Stimulated activated CD4-positive, alpha-beta T cell treated with anti-CD3 and anti-CD28 coated beads, Interleukin-12 subunit alpha, Interleukin-12 subunit beta, amount 100 ng/mL, for 4 hours (primary cell): ENCODE results near the gene ITGAE.
"Not testable (repeated sequence)": the region's sequence is repeated elsewhere in the genome, so short reads cannot be mapped to it uniquely, and the experiment has no call there.

Experiments
- DNase-seq: peaks from one replicate; pipeline ENCODE4 v3.0.0-alpha.2; 2020

The ITGAE gene

GRCh38 chr17:3800362-3801271, at the start of gene ITGAE:
ITGAE (minus strand) TSS chr17:3801188; CDS start chr17:3801144, 44 bp downstream.
- no peak for DNase-seq

GRCh38 chr17:3848229-3848835, 47.3 kb upstream of the ITGAE start:
- no peak for DNase-seq

DNA sequence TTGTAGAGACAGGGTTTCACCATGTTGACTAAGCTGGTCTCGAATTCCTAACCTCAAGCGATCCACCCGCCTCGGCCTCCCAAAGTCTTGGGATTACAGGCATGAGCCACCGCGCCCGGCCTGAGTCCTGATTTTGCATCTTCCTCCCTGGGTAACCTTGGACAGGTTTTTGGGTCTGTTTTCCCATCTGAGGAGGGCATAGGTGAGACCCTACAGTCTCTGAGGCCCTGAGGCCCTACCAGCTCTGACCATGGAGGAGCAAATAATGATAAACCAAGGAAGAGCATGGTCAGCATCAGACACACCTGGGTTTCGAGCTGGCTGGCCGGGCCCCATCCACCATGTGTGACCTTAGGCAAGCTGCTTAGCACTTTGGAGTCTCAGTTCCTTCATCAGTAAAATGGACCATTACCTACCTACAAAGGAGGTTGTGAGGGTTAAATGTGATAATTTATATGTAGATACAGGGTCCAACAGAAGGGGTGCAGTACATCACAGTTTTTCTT, 46.2 kb upstream of the ITGAE start:
- DNase-seq = no peak

DNA sequence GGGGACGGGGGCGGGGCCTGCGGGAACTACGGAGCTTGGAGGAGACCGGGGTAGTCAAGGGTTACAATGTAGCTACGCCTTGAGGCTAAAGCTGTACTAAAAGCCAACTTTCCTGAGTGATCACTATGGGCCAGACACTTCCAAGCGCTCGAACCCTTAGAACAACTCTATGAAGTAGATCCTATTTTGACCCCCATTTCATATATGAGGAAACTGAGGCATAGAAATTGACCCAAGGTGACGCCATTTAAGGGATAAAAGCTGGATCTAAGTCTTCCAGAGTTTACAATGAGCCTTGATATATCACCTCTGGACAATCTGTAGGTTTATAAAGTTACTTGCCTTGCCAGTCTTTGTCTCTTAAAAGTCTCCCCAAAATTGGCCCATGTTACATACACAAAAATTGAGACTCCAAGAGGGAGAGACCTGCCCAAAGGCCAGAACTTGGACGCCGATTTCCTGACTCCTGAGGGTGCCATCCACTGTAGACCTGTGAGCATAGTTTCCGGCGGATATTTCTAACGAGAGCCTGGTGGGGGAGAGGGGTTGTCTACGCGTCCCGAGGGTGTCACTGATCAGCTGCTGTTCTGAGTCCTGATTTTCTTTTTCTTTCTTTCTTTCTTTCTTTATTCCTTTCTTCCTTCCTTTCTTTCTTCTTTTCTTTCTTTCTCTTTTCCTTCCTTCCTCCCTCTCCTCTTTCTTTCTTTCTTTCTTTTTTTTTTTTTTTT, 45.6 kb upstream of the ITGAE start:
- no peak for DNase-seq

DNA sequence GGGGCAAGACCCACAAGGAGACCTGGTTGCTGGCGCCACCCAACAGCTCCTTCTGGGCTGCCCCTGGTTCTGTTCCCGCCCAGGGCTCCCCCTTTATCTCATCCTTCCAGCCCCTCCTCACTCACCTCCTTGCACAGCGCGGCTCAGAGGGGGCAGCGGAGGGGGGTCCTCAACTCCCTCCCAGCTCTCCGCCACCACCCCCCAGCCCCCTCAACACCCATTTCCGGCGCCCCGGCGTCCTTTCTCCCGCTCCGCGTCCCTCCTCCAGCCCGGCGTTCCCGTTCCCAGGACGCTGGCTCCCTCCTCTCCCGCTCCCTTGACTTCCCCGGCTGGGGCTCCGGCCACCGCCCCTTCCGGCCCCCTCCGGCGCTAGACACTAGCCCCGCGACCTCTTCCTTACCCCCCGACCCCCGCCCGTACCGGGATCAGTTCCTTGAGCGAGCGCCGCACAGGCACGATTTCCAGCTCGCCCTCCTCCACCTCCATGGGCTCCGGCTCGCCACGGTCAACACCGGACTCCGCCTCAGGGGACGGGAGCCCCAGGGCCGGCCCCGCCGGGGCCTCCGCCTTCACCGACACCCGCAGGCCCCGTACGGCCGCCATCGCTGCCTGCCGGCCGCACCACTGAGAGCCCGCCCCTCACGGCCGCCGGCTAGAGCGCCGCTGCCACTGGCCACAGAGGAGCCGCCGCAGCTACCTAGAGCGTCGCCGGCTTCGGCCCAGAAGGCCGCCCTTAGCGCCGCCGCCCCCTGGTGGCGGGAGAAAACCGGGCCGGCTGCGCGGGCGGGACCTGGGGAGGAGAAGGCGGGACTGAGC, 44.8 kb upstream of the ITGAE start, which contains the start of gene NCBP3:
TSS of gene NCBP3 (minus strand) at position 626 of the 816 bp plus-strand sequence. CDS start at position 603, 23 bp downstream.
- peak; percentile 92 for DNase-seq

DNA sequence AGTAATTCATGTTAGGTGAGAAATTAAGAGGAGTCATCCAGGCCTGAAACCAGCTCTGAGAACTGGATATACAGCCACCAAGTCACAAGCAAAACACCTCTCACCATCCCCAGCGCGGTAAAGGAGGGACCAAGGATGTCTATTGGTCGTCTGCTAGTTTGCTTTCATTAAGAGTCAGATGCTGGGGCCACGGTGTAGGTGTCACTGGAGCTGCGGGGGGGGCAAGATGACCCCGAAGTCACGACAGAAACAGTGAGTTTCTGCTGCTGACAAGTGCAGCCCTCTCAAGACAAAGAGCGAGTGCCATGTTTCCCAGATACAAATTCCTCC, 44.3 kb upstream of the ITGAE start:
- peak; percentile 14 for DNase-seq

GRCh38 chr17:3844556-3844955, 43.6 kb upstream of the ITGAE start:
- not testable (repeated sequence) for DNase-seq

DNA sequence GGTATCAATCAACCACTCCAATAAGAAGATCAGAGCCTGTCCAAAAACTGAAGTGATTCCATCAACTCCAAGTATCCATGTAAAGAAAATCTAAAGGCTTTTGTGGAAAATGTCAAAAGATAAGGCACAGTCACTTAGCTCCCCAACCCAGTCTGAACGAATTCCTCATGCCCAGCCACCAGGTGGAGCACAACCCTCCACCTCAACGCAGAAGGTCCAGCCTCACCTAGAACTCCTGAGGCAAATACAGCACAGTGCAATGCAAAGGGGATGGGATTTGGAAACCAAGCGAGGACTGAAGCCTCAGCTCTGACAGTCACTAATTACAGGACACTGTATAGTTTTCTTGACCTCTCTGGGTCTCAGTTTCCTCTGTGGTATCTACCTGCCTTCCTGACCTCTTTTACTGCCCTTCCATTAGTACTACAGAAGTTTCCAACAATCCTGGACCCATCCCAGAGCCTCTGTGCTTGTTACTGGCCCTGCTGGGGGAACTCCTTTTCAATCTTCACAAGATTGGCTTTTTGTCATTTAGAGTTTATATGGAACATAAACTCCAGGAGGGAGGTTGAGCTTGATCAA, 43.0 kb upstream of the ITGAE start:
- peak; percentile 40 for DNase-seq

- DNase-seq = no peak
These were observed 37.2 kb upstream of the ITGAE start for GRCh38 chr17:3838206-3838605.

DNA sequence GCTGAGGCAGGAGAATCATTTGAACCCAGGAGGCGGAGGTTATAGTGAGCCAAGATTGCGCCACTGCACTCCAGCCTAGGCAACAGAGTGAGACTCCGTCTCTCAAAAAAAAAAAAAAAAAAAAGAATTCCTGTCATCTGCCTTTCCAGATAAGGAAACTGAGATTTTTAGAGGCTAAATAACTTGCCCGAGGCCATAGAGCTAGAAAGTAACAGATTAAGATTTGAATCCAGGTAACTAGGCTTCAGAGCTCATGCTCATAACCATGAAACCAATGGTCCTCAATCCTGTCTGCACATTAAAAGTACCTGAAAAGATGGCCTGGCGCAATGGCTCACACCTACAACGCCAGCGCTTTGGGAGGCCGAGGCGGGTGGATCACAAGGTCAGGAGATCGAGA, 35.6 kb upstream of the ITGAE start:
- DNase-seq = no peak

- DNase-seq = no peak
These were observed 34.6 kb upstream of the ITGAE start for GRCh38 chr17:3835410-3836229.

DNA sequence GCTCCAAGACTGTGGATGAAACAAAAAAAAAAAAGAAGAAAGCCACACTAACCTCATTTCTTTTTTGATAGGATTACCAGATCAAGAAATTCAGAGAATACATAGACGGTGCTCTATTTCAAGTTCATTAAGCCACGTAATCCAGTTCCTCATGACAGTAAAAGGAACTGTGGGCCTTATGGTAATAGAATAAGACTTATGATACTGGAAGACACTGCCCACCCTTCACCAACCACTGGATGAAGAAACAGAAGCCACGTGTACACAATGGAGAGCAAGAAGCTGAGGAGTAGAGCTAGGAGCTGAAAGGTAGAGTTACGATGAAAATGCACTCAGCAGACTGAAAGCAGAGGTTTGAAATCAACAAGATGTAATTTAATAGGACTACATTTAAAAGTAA, 33.8 kb upstream of the ITGAE start:
- DNase-seq = no peak

- DNase-seq = no peak
These were observed 27.9 kb upstream of the ITGAE start for GRCh38 chr17:3828852-3829232.

DNA sequence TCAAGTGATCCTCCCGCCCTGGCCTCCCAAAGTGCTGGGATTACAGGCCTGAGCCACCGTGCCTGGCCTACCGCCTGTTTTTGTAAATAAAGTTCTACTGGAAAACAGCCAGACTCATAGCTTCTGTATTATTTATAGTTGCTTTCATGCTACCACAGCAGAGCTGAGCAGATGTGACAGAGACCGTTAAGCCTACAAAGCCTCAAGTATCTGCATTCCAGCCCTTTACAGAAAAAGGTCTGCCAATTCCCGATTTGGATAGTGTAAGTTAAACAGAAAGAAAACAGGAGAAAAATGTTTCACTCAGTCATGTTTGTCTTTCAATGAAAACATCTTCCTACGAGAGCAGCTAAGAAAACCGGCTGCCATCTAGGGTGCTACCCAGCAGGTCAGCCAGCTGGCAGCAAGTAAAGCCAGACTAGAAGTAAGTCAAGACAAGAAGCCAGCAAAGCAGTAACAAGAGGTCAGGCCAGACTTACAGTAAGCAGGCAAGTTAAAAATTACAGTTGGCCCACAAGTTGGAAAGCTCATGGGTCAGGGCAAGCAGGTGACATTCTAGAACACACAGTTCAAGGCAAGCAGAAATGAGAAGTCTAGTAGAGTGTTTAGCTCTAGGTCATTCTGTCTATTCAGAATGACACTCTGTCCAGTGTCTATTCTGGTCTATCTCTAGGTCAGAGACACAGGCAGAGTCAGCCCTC, 27.3 kb upstream of the ITGAE start:
- DNase-seq = no peak

DNA sequence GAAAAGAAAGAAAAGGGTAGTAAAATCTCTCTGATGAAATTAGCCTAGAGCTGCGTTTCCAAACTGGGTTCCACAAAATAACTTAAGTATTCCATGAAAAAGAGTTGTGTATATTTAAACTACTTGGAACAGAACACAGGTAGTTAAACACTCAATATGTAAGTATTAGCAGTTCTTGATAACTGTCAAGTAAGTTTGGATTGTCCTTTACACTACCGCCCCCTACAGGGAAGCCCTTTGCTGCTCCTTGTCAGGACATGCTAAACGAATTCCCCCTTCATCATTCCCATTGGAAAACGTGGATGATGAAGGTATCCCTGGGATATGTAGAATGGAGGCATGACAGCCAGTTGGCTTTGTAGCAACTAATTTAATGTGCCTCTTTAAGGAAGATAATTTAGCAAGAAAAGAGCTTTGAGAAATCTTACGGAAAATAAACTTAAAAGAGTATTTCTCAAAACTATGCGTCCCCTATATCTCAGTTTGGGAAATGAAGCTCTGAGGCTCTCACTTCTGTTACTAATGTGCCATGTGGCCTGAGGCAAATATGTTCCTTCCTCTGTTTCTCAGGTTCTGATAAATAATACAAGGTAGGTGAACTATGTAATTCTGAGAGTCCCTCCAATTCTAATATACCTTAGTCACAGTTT, 26.3 kb upstream of the ITGAE start:
- DNase-seq = peak; percentile 54

GRCh38 chr17:3826191-3826590, 25.2 kb upstream of the ITGAE start:
- no peak for DNase-seq

GRCh38 chr17:3821101-3821500, 20.1 kb upstream of the ITGAE start:
- no peak for DNase-seq

DNA sequence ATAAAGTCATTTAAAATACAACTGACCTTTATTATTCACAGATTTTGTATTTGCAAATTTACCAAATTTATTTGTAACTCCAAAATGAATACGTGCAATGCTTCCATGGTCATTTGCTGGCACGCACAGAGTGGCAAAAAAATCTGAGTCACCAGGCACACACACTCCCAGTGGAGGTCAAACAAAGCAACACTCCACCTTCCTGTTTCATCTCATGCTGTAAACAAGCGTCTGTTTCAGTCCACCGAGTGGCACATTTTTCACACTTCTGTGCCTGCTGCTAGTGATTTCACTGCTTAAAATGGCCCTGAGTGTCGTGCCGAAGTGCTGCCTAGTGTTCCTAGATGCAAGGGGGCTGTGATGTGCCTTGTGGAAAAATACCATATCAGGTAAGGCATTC, 17.8 kb upstream of the ITGAE start:
- no peak for DNase-seq

DNA sequence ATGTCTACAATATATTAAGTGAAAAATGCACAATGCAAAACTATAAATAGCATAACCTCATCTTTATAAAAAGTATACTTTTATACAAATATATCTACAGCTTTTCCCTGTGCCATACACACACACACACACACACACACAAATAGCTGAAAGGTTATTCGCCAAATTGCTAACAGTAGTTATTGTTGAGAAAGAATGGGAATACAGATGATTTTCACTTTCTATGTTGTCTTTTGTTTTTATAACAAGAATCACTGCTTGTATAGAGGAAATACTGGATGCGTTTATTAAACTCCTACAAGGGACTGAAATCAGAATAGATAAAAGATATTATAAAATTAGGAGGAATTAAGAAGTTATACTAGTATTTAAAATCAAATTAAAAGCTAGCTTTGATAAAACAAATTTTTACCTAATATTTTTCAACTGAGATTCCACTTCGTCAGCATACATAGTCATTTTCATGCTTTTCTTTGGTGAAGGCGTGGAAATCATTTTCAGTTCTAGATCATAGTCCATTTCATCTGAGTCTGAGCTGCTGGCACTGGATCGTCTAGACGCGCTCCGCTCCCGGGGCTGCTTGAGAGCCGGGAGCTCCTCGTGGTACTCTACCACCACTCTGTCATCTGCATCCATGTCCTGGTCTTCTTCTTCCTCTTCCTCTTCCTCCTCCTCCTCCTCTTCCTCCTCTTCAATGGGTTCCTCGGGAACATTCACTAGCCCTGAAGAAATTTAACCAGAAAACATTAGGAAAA, 17.0 kb upstream of the ITGAE start:
- no peak for DNase-seq
